IMR-90 (cell line): Measurements from ENCODE around the gene CNTFR. TPM values are rescaled to one million over a fixed set of nuclear protein-coding genes. Genes with fewer than 3 reads are reported as not detected.

Experiments
- ATAC-seq: fragments of 200-7000 bp; cut with Tn5 transposase; 2 replicates; pipeline ENCODE4 v1.9.1; 2020; ENCODE audit warnings: low read depth, mild to moderate bottlenecking, moderate library complexity
- BruUV-seq: library from RNA; stranded (reverse); fragments of 400-500 nt; replicated peaks from 2 replicates; lab custom pipeline; 2021; lab: Mats Ljungman, UMichigan
- CTCF ChIA-PET: fragments of 300-600 bp; formaldehyde crosslinking; extraction: SDS; loops from one replicate; lab custom pipeline; 2021; ENCODE audit warnings: antibody characterized with exemption; lab: Yijun Ruan, JAX
- POLR2A ChIA-PET: fragments of 300-600 bp; sonication (Branson Sonifier 250); formaldehyde crosslinking; loops from one replicate; lab custom pipeline; 2022; ENCODE audit warnings: antibody characterized with exemption; ENCODE audit not compliant: unreplicated experiment; lab: Charles Lee
- DNase-seq: peaks from one replicate; pipeline ENCODE4 v3.0.0; 2013
- H2AFZ ChIP-seq: replicated peaks from 2 replicates; pipeline ENCODE3; 2013; ENCODE audit warnings: low read length, mild to moderate bottlenecking; ENCODE audit not compliant: poor library complexity
- H2AK5ac ChIP-seq: 2 replicates; pipeline ENCODE4 v1.6.1; 2013; ENCODE audit warnings: low read depth, low read length, inconsistent platforms
- H2AK9ac ChIP-seq: replicated peaks from 2 replicates; pipeline ENCODE3; 2013; ENCODE audit warnings: mild to moderate bottlenecking, low read depth, low read length, moderate library complexity; ENCODE audit not compliant: poor library complexity
- H2BK120ac ChIP-seq: 2 replicates; pipeline ENCODE4 v1.6.1; 2013; ENCODE audit warnings: low read depth, low read length, inconsistent platforms
- H2BK15ac ChIP-seq: 3 replicates; pipeline ENCODE4 v1.6.1; 2013; ENCODE audit warnings: low read depth, low read length, inconsistent platforms
- H2BK20ac ChIP-seq: 2 replicates; pipeline ENCODE4 v1.6.1; 2013; ENCODE audit warnings: low read depth, mild to moderate bottlenecking, inconsistent platforms, low read length, moderate library complexity
- H2BK5ac ChIP-seq: 2 replicates; pipeline ENCODE4 v1.6.1; 2013; ENCODE audit warnings: mild to moderate bottlenecking, low read depth, low read length, inconsistent platforms; ENCODE audit not compliant: poor library complexity, severe bottlenecking
- H3K14ac ChIP-seq: replicated peaks from 2 replicates; pipeline ENCODE4 v1.6.1; 2013; ENCODE audit warnings: low read depth, low read length, inconsistent platforms
- H3K18ac ChIP-seq: 2 replicates; pipeline ENCODE4 v1.6.1; 2013; ENCODE audit warnings: low read depth, low read length, control low read depth
- H3K23ac ChIP-seq: 2 replicates; pipeline ENCODE4 v1.6.1; 2013; ENCODE audit warnings: low read depth, low read length, inconsistent platforms
- H3K27ac ChIP-seq: 2 replicates; pipeline ENCODE4 v1.5.1; 2013; ENCODE audit warnings: mild to moderate bottlenecking, control low read depth, low read length; ENCODE audit not compliant: insufficient read depth
- H3K27me3 ChIP-seq: 2 replicates; pipeline ENCODE4 v1.6.1; 2013; ENCODE audit warnings: low read length; ENCODE audit not compliant: control insufficient read depth, insufficient read depth
- H3K36me3 ChIP-seq: 2 replicates; pipeline ENCODE4 v1.6.1; 2013; ENCODE audit warnings: low read length, mixed read lengths; ENCODE audit not compliant: control insufficient read depth, insufficient read depth
- H3K4ac ChIP-seq: 2 replicates; pipeline ENCODE4 v1.6.1; 2013; ENCODE audit warnings: low read depth, low read length, inconsistent platforms
- H3K4me1 ChIP-seq: 2 replicates; pipeline ENCODE4 v1.6.1; 2013; ENCODE audit warnings: low read length, mixed read lengths; ENCODE audit not compliant: control insufficient read depth, insufficient read depth
- H3K4me2 ChIP-seq: 2 replicates; pipeline ENCODE4 v1.6.1; 2013; ENCODE audit warnings: low read depth, mild to moderate bottlenecking, control low read depth, low read length, moderate library complexity
- H3K4me3 ChIP-seq: 2 replicates; pipeline ENCODE4 v1.5.1; 2013; ENCODE audit warnings: low read depth, mild to moderate bottlenecking, control low read depth, low read length, moderate library complexity; ENCODE audit not compliant: insufficient read depth
- H3K56ac ChIP-seq: 2 replicates; pipeline ENCODE4 v1.6.1; 2013; ENCODE audit warnings: low read length, inconsistent platforms; ENCODE audit not compliant: insufficient read depth; ENCODE audit errors: extremely low read depth
- H3K79me1 ChIP-seq, 2 experiments: 2 replicates each; pipeline ENCODE4 v1.6.1; 2013; ENCODE audit warnings: low read length in 2 of 2, inconsistent platforms in 1 of 2, low read depth in 1 of 2
- H3K9ac ChIP-seq: 2 replicates; pipeline ENCODE4 v1.6.1; 2013; ENCODE audit warnings: low read depth, low read length, control low read depth
- H3K9me1 ChIP-seq: 2 replicates; pipeline ENCODE4 v1.6.1; 2013; ENCODE audit warnings: low read length, inconsistent platforms; ENCODE audit not compliant: insufficient read depth
- H3K9me3 ChIP-seq: 2 replicates; pipeline ENCODE4 v1.6.1; 2013; ENCODE audit warnings: low read length; ENCODE audit not compliant: control insufficient read depth, insufficient read depth
- H4K20me1 ChIP-seq: 2 replicates; pipeline ENCODE4 v1.6.1; 2013; ENCODE audit warnings: low read length, inconsistent platforms; ENCODE audit not compliant: insufficient read depth
- H4K5ac ChIP-seq: 2 replicates; pipeline ENCODE4 v1.6.1; 2013; ENCODE audit warnings: mild to moderate bottlenecking, low read depth, low read length, control low read depth
- H4K8ac ChIP-seq, 2 experiments: 2 replicates each; pipeline ENCODE4 v1.6.1; 2013; ENCODE audit warnings: low read depth in 2 of 2, low read length in 2 of 2, control low read depth in 1 of 2, inconsistent platforms in 1 of 2
- H4K91ac ChIP-seq: 2 replicates; pipeline ENCODE4 v1.6.1; 2013; ENCODE audit warnings: low read depth, low read length, inconsistent platforms; ENCODE audit not compliant: insufficient read depth
- BHLHE40 ChIP-seq: fragments of 150-350 bp; IDR thresholded peaks from 2 replicates; pipeline ENCODE4 v1.6.1; 2016; ENCODE audit warnings: mild to moderate bottlenecking, low read depth, low read length
- CEBPB ChIP-seq: IDR thresholded peaks from 2 replicates; pipeline ENCODE4 v1.6.1; 2012; ENCODE audit warnings: low read depth, low read length, improper control_type of control experiment
- CHD1 ChIP-seq: IDR thresholded peaks from 2 replicates; pipeline ENCODE4 v1.6.1; 2012; ENCODE audit warnings: low read depth, low read length, improper control_type of control experiment
- FOS ChIP-seq: fragments of 150-350 bp; IDR thresholded peaks from 2 replicates; pipeline ENCODE4 v1.6.1; 2016; ENCODE audit warnings: low read depth, low read length
- MAFK ChIP-seq: IDR thresholded peaks from 2 replicates; pipeline ENCODE4 v1.6.1; 2012; ENCODE audit warnings: low read depth, low read length, improper control_type of control experiment
- MAZ ChIP-seq: IDR thresholded peaks from 2 replicates; pipeline ENCODE4 v1.6.1; 2012; ENCODE audit warnings: low read depth, mild to moderate bottlenecking, low read length, improper control_type of control experiment, moderate library complexity, borderline replicate concordance
- MXI1 ChIP-seq: IDR thresholded peaks from 2 replicates; pipeline ENCODE4 v1.6.1; 2012; ENCODE audit warnings: low read depth, mild to moderate bottlenecking, low read length, moderate library complexity, borderline replicate concordance
- NFE2L2 ChIP-seq: fragments of 150-350 bp; IDR thresholded peaks from 2 replicates; pipeline ENCODE4 v1.6.1; 2016; ENCODE audit warnings: low read depth, mild to moderate bottlenecking, low read length
- POLR2A ChIP-seq: IDR thresholded peaks from 2 replicates; pipeline ENCODE4 v1.6.1; 2012; ENCODE audit warnings: mild to moderate bottlenecking, low read depth, low read length
- RAD21 ChIP-seq: IDR thresholded peaks from 2 replicates; pipeline ENCODE4 v1.6.1; 2012; ENCODE audit warnings: low read length, improper control_type of control experiment
- RCOR1 ChIP-seq: IDR thresholded peaks from 2 replicates; pipeline ENCODE4 v1.6.1; 2012; ENCODE audit warnings: mild to moderate bottlenecking, low read length, improper control_type of control experiment; ENCODE audit not compliant: insufficient replicate concordance
- RFX5 ChIP-seq: IDR thresholded peaks from 2 replicates; pipeline ENCODE4 v1.8.0; 2012; ENCODE audit warnings: low read depth, mild to moderate bottlenecking, low read length, moderate library complexity
- WGBS, 2 experiments: methylation state at CpG; one replicate each; pipeline versions ENCODE4 v1.1.5 to v1.1.7; 2013; ENCODE audit warnings: missing lambda C conversion rate in 2 of 2; ENCODE audit not compliant: insufficient read length in 1 of 2; ENCODE audit errors: extremely low coverage in 2 of 2; 5-methylcytosine and 5-hydroxymethylcytosine counted together
- dilution Hi-C: fragments of 300-500 bp; cut with HindIII; formaldehyde crosslinking; loops from one replicate; pipeline ENCODE4 v1.14.3; 2018; ENCODE audit warnings: low sequenced_read_pairs; ENCODE audit not compliant: unreplicated experiment
- in situ Hi-C: fragments of 300-500 bp; cut with MboI; formaldehyde crosslinking; loops from 3 replicates; pipeline ENCODE4 v1.14.3; 2019; ENCODE audit warnings: low sequenced_read_pairs, inconsistent platforms, mixed read lengths
- intact Hi-C: fragments of 100-400 bp; cut with micrococcal nuclease; formaldehyde crosslinking; loops from 2 replicates; pipeline ENCODE4 v1.10.0; 2022
- polyA plus RNA-seq, 3 experiments: library from polyadenylated mRNA; depleted of rRNA; stranded (reverse); fragments of >200 nt; gene quantifications; 2 replicates each; pipeline ENCODE4 v1.2.3, GENCODE V29; 2012; ENCODE audit warnings: low replicate concordance in 1 of 3
- total RNA-seq: library from RNA; depleted of rRNA; stranded (reverse); fragments of >200 nt; gene quantifications from 2 replicates; pipeline ENCODE4 v1.2.3, GENCODE V29; 2012
- TF ChIP-seq, protein P1 (sequence below): fragments of 150-350 bp; IDR thresholded peaks from 2 replicates; pipeline ENCODE4 v1.6.1; 2017; ENCODE audit warnings: mild to moderate bottlenecking, antibody characterized with exemption, low read length, low read depth
- TF ChIP-seq, protein P2 (sequence below): conservative IDR thresholded peaks from 2 replicates; pipeline ENCODE4 v1.5.1; 2012; ENCODE audit warnings: mild to moderate bottlenecking, low read depth, low read length, improper control_type of control experiment
- TF ChIP-seq, protein P3 (sequence below): fragments of 150-350 bp; IDR thresholded peaks from 2 replicates; pipeline ENCODE4 v1.6.1; 2016; ENCODE audit warnings: low read depth, mild to moderate bottlenecking, low read length, moderate library complexity, borderline replicate concordance

CNTFR gene
- total and polyA plus RNA-seq, 2 of the 4 experiments (the other 2 are of a cell fraction) = not detected

DNA sequence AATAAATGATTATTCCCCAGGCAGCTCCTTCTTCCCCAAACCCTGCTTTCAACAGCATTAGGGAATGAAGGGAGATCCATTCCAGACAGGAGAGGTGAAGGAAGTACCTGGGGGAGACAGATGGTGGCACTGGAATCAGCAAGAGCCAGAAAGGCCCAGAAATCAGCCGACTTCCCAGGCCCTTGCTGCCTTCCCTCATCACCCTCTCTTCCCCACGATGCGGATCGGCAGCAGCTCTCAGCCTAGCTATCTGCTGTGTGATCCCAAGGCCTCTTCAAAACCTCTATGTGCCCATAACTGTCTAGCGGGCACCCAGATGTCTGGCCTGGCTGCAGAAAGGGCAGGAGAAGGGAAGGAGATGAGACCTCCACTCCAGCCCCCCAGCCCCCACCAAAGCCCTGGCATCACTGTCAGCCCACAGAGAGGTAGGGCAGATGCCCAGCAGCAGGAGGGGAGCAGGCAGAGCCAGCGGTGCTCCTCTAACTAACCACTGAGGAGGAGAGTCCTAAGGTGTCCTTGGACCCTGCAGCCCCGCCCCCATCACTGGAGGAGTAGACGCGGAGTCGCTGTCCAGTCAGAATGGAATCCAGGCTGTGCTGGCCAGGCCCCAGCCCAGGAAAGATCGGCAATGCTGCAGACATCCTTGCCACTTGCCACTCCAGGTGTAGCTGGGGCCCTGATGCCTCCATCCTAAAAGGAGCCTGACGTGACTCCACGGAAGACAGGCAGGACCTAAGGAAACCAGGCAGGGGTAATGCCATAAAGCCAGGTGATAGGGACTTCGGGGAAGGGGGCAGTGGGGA is 12.7 kb downstream of the CNTFR start:
- H3K14ac ChIP-seq = no peak overlapping the region
- H2AK9ac ChIP-seq = no peak overlapping the region
- in situ Hi-C loops = no loop called here
- no peak overlapping the region for H3K4me3 ChIP-seq
- no peak overlapping the region for H4K91ac ChIP-seq
- DNase-seq (no peak), ATAC-seq (0 out of 2 replicates have a peak, but pooled peaks have one; percentile 24)
- H3K9me1 ChIP-seq = 0 out of 2 replicates have a peak, but pooled peaks cover 3% of the 10 kb centered on the region
- no peak overlapping the region for H3K4ac ChIP-seq
- WGBS, 2 experiments = 40% methylated on average over 1 of the region's 14 CpGs; no CpG with 5 or more reads in 1 of the 2 experiments
- no peaks in the 10 kb centered on the region for H4K20me1 ChIP-seq
- no peak overlapping the region for H2AK5ac ChIP-seq
- H3K27ac ChIP-seq = no peak overlapping the region
- intact Hi-C loops = no loop called here
- H4K8ac ChIP-seq = no peak overlapping the region
- H3K18ac ChIP-seq = no peak overlapping the region
- no peak overlapping the region for H2BK5ac ChIP-seq
- no peaks in the 10 kb centered on the region for H3K36me3 ChIP-seq
- H4K5ac ChIP-seq = no peak overlapping the region
- peak overlapping the region; percentile 46 for H2AFZ ChIP-seq
- H2BK120ac ChIP-seq = no peak overlapping the region
- no peaks in the 10 kb centered on the region for H3K9me3 ChIP-seq
- no peaks in the 10 kb centered on the region for H3K4me1 ChIP-seq
- H3K27me3 ChIP-seq = peaks cover 88% of the 10 kb centered on the region
- no TSS peak for BruUV-seq
- H2BK15ac ChIP-seq = no peak overlapping the region
- no peak overlapping the region for H3K9ac ChIP-seq
- H2BK20ac ChIP-seq = no peak overlapping the region
- H3K4me2 ChIP-seq = no peak overlapping the region
- dilution Hi-C loops = no loop called here
- H3K79me1 ChIP-seq = no peaks in the 10 kb centered on the region
- no peak overlapping the region for H3K23ac ChIP-seq
- no peak overlapping the region for H3K56ac ChIP-seq
- ChIA-PET POLR2A (no interaction called here), CTCF (interaction anchor here (1.8 to 2.0 kb wide), 2 partner anchors 15 to 29 kb away, joined by 6 to 7 read pairs; no protein-coding TSS in a partner anchor)
- TF ChIP-seq CHD1 (no peak), RFX5 (no peak), NFE2L2 (no peak), CEBPB (no peak), MAFK (no peak), MAZ (no peak), RCOR1 (no peak), BHLHE40 (no peak), MXI1 (no peak), FOS (no peak), POLR2A (no peak), RAD21 (no peak)
- TF ChIP-seq, protein P1, sequence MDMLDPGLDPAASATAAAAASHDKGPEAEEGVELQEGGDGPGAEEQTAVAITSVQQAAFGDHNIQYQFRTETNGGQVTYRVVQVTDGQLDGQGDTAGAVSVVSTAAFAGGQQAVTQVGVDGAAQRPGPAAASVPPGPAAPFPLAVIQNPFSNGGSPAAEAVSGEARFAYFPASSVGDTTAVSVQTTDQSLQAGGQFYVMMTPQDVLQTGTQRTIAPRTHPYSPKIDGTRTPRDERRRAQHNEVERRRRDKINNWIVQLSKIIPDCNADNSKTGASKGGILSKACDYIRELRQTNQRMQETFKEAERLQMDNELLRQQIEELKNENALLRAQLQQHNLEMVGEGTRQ = no peak
- TF ChIP-seq, protein P2, sequence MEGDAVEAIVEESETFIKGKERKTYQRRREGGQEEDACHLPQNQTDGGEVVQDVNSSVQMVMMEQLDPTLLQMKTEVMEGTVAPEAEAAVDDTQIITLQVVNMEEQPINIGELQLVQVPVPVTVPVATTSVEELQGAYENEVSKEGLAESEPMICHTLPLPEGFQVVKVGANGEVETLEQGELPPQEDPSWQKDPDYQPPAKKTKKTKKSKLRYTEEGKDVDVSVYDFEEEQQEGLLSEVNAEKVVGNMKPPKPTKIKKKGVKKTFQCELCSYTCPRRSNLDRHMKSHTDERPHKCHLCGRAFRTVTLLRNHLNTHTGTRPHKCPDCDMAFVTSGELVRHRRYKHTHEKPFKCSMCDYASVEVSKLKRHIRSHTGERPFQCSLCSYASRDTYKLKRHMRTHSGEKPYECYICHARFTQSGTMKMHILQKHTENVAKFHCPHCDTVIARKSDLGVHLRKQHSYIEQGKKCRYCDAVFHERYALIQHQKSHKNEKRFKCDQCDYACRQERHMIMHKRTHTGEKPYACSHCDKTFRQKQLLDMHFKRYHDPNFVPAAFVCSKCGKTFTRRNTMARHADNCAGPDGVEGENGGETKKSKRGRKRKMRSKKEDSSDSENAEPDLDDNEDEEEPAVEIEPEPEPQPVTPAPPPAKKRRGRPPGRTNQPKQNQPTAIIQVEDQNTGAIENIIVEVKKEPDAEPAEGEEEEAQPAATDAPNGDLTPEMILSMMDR = no peak
- TF ChIP-seq, protein P3, sequence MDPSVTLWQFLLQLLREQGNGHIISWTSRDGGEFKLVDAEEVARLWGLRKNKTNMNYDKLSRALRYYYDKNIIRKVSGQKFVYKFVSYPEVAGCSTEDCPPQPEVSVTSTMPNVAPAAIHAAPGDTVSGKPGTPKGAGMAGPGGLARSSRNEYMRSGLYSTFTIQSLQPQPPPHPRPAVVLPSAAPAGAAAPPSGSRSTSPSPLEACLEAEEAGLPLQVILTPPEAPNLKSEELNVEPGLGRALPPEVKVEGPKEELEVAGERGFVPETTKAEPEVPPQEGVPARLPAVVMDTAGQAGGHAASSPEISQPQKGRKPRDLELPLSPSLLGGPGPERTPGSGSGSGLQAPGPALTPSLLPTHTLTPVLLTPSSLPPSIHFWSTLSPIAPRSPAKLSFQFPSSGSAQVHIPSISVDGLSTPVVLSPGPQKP = no peak
